ENCODE data around the gene RHOT1. TPM values are rescaled to one million over a fixed set of nuclear protein-coding genes. Genes with fewer than 3 reads are reported as not detected.

The RHOT1 gene
- total RNA-seq, 1 donor from 2014 or later = 34.6 TPM

- Mint-ChIP-seq H3K9me3 (no peaks in the 10 kb centered on the region), H3K27me3 (ENCODE audit: low read depth) (no peaks in the 10 kb centered on the region), H3K36me3 (peaks cover 20% of the 10 kb centered on the region), H3K27ac (no peak overlapping the region), H3K4me3 (no peak overlapping the region), H3K4me1 (peaks cover 2% of the 10 kb centered on the region)
- no peak for DNase-seq (ENCODE audit: low spot score in 2 of 2, unreplicated experiment in 2 of 2)
- TF ChIP-seq CTCF (IDR thresholded peaks at IDR 0.05; ENCODE audit: unreplicated experiment) = no peak
These were observed 69.4 kb downstream of the RHOT1 start for GRCh38 chr17:32211671-32212070.

- Mint-ChIP-seq H3K4me1 (no peaks in the 10 kb centered on the region), H3K36me3 (peaks cover 9% of the 10 kb centered on the region), H3K27ac (no peak overlapping the region), H3K27me3 (ENCODE audit: low read depth) (no peaks in the 10 kb centered on the region), H3K4me3 (no peak overlapping the region), H3K9me3 (no peaks in the 10 kb centered on the region)
- no peak for TF ChIP-seq CTCF (IDR thresholded peaks at IDR 0.05; ENCODE audit: unreplicated experiment)
- DNase-seq (ENCODE audit: low spot score in 2 of 2, unreplicated experiment in 2 of 2) = no peak
These were observed 73.4 kb downstream of the RHOT1 start for GRCh38 chr17:32215696-32216095.

GRCh38 chr17:32222621-32223020 lies 80.3 kb downstream of the RHOT1 start:
- H3K27me3 Mint-ChIP-seq (ENCODE audit: low read depth) = no peaks in the 10 kb centered on the region
- H3K27ac Mint-ChIP-seq = no peak overlapping the region

GRCh38 chr17:32223703-32224102 lies 81.4 kb downstream of the RHOT1 start:
- no peaks in the 10 kb centered on the region for H3K9me3 Mint-ChIP-seq
- peaks cover 3% of the 10 kb centered on the region for H3K36me3 Mint-ChIP-seq
- H3K4me1 Mint-ChIP-seq = no peaks in the 10 kb centered on the region
- no peak for TF ChIP-seq CTCF (IDR thresholded peaks at IDR 0.05; ENCODE audit: unreplicated experiment)
- H3K27ac Mint-ChIP-seq = no peak overlapping the region
- H3K4me3 Mint-ChIP-seq = no peak overlapping the region
- no peak for DNase-seq (ENCODE audit: low spot score in 2 of 2, unreplicated experiment in 2 of 2)
- no peaks in the 10 kb centered on the region for H3K27me3 Mint-ChIP-seq (ENCODE audit: low read depth)

More at GRCh38 chr17:32222621-32223020, 80.3 kb downstream of the RHOT1 start:
- H3K9me3 Mint-ChIP-seq = no peaks in the 10 kb centered on the region
- TF ChIP-seq CTCF (IDR thresholded peaks at IDR 0.05; ENCODE audit: unreplicated experiment) = no peak
- no peak for DNase-seq (ENCODE audit: low spot score in 2 of 2, unreplicated experiment in 2 of 2)
- no peaks in the 10 kb centered on the region for H3K4me1 Mint-ChIP-seq
- H3K4me3 Mint-ChIP-seq = no peak overlapping the region
- peaks cover 4% of the 10 kb centered on the region for H3K36me3 Mint-ChIP-seq

GRCh38 chr17:32226886-32227285 lies 84.6 kb downstream of the RHOT1 start:
- TF ChIP-seq CTCF (IDR thresholded peaks at IDR 0.05; ENCODE audit: unreplicated experiment) = no peak
- no peak overlapping the region for H3K4me3 Mint-ChIP-seq
- H3K27ac Mint-ChIP-seq = no peak overlapping the region
- H3K36me3 Mint-ChIP-seq = peaks cover 3% of the 10 kb centered on the region
- DNase-seq (ENCODE audit: low spot score in 2 of 2, unreplicated experiment in 2 of 2) = no peak
- H3K4me1 Mint-ChIP-seq = peaks cover 2% of the 10 kb centered on the region
- no peaks in the 10 kb centered on the region for H3K9me3 Mint-ChIP-seq
- no peaks in the 10 kb centered on the region for H3K27me3 Mint-ChIP-seq (ENCODE audit: low read depth)

GRCh38 chr17:32227910-32228309 lies 85.6 kb downstream of the RHOT1 start:
- H3K4me1 Mint-ChIP-seq = peaks cover 4% of the 10 kb centered on the region
- no peak for TF ChIP-seq CTCF (IDR thresholded peaks at IDR 0.05; ENCODE audit: unreplicated experiment)
- H3K4me3 Mint-ChIP-seq = no peak overlapping the region
- DNase-seq (ENCODE audit: low spot score in 2 of 2, unreplicated experiment in 2 of 2) = no peak
- H3K27me3 Mint-ChIP-seq (ENCODE audit: low read depth) = no peaks in the 10 kb centered on the region
- peaks cover 3% of the 10 kb centered on the region for H3K36me3 Mint-ChIP-seq
- H3K9me3 Mint-ChIP-seq = no peaks in the 10 kb centered on the region
- H3K27ac Mint-ChIP-seq = no peak overlapping the region

Measured in mesothelial cell of epicardium (in vitro differentiated cells).